Kidney (tissue), 14 donors: ENCODE results near the gene COL6A3. TPM values are rescaled to one million over a fixed set of nuclear protein-coding genes. Genes with fewer than 3 reads are reported as not detected.

Experiments
- DNase-seq, 5 donors: peaks; one replicate each; pipeline ENCODE4 v3.0.0-alpha.2; 2013 to 2020
- FAIRE-seq: peaks from 2 replicates; lab custom pipeline; 2012; peaks lifted over from hg19 to GRCh38; lab: Jason Lieb, UNC
- H3K27ac ChIP-seq, 2 donors: one replicate each; pipeline ENCODE4 v1.7.0; 2013; ENCODE audit warnings: low read depth in 2 of 2, low read length in 2 of 2, inconsistent platforms in 1 of 2
- H3K27me3 ChIP-seq: one replicate; pipeline ENCODE4 v1.7.1; 2013; ENCODE audit warnings: low read length, inconsistent platforms; ENCODE audit not compliant: control insufficient read depth, insufficient read depth
- H3K36me3 ChIP-seq, 3 donors: one replicate each; pipeline versions ENCODE4 v1.7.0 to v1.7.1; 2013; ENCODE audit warnings: low read length in 3 of 3, control low read depth in 1 of 3, inconsistent platforms in 1 of 3; ENCODE audit not compliant: insufficient read depth in 3 of 3, control insufficient read depth in 2 of 3
- H3K4me1 ChIP-seq, 3 donors: one replicate each; pipeline versions ENCODE4 v1.7.0 to v1.7.1; 2013; ENCODE audit warnings: low read length in 3 of 3, inconsistent platforms in 1 of 3, low read depth in 1 of 3; ENCODE audit not compliant: control insufficient read depth in 2 of 3, insufficient read depth in 2 of 3
- H3K4me3 ChIP-seq, 3 donors: one replicate each; pipeline versions ENCODE4 v1.7.0 to v1.8.1; 2013; ENCODE audit warnings: low read length in 3 of 3, control low read depth in 1 of 3, inconsistent platforms in 1 of 3
- H3K9ac ChIP-seq, 3 donors: one replicate each; pipeline versions ENCODE4 v1.7.0 to v1.7.1; 2013; ENCODE audit warnings: low read length in 3 of 3, control low read depth in 1 of 3, inconsistent platforms in 1 of 3
- H3K9me3 ChIP-seq, 3 donors: one replicate each; pipeline versions ENCODE4 v1.7.0 to v1.7.1; 2013; ENCODE audit warnings: low read length in 3 of 3, control low read depth in 1 of 3, inconsistent platforms in 1 of 3; ENCODE audit not compliant: control insufficient read depth in 2 of 3, insufficient read depth in 1 of 3
- intact Hi-C: fragments of 100-400 bp; cut with DNase I; formaldehyde crosslinking; loops from one replicate; pipeline ENCODE4 v1.11.1; 2022
- polyA plus RNA-seq: library from polyadenylated mRNA; stranded (reverse); fragments of 350-450 nt; fragmentation: Illumina TruSeq; extraction: RNeasy Lipid Tissue Mini Kit (QIAGEN cat#74804); gene quantifications from one replicate; pipeline ENCODE4 v1.2.3, GENCODE V29; 2014; ENCODE audit warnings: low read depth, low replicate concordance; ENCODE audit not compliant: insufficient read depth
- total RNA-seq: library from RNA; stranded (reverse); fragmentation: NEBNext Ultra II Directional; extraction: Animal tissue kit (Norgen Biotek cat#: 25700); gene quantifications from one replicate; pipeline ENCODE4 v1.2.1, GENCODE V29; 2021
- TF ChIP-seq, protein P1 (sequence below): IDR thresholded peaks from 3 replicates; pipeline ENCODE4 v1.5.1; 2012; ENCODE audit warnings: mild to moderate bottlenecking, moderate library complexity, borderline replicate concordance; ENCODE audit not compliant: insufficient read depth; ENCODE audit errors: extremely low read depth
- donor health status: control.
- donor health status: control.
- donor health status: control.
- donor health status: control.
- donor health status: control.
- donor health status: DM: yes; HTN: yes; CAD: no.
- donor health status: Normal renal cell carcinoma (clear cell type).

The COL6A3 gene
- total and polyA plus RNA-seq, 2 donors from 2014 or later: 3.8 to 59.5 TPM

GRCh38 chr2:237327175-237327950 is 86.6 kb downstream of the COL6A3 start:
- H3K9me3 ChIP-seq: no peaks in the 10 kb centered on the region
- peak overlapping the region; percentile 12 to 40 for H3K27ac ChIP-seq
- H3K4me3 ChIP-seq: no peak overlapping the region
- TF ChIP-seq, protein P1, sequence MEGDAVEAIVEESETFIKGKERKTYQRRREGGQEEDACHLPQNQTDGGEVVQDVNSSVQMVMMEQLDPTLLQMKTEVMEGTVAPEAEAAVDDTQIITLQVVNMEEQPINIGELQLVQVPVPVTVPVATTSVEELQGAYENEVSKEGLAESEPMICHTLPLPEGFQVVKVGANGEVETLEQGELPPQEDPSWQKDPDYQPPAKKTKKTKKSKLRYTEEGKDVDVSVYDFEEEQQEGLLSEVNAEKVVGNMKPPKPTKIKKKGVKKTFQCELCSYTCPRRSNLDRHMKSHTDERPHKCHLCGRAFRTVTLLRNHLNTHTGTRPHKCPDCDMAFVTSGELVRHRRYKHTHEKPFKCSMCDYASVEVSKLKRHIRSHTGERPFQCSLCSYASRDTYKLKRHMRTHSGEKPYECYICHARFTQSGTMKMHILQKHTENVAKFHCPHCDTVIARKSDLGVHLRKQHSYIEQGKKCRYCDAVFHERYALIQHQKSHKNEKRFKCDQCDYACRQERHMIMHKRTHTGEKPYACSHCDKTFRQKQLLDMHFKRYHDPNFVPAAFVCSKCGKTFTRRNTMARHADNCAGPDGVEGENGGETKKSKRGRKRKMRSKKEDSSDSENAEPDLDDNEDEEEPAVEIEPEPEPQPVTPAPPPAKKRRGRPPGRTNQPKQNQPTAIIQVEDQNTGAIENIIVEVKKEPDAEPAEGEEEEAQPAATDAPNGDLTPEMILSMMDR: no peak
- H3K27me3 ChIP-seq: no peaks in the 10 kb centered on the region
- no peaks in the 10 kb centered on the region for H3K36me3 ChIP-seq
- no peak overlapping the region for H3K9ac ChIP-seq
- intact Hi-C loops: no loop called here
- no peak for DNase-seq
- H3K4me1 ChIP-seq: peaks cover 0 to 4% (median 0%) of the 10 kb centered on the region in 3 donors
- no peak for FAIRE-seq

- no peak for FAIRE-seq
- Histone ChIP-seq H3K9ac (no peak overlapping the region), H3K27me3 (no peaks in the 10 kb centered on the region), H3K27ac (peak overlapping the region; percentile 12 to 40), H3K4me3 (no peak overlapping the region), H3K9me3 (no peaks in the 10 kb centered on the region), H3K36me3 (no peaks in the 10 kb centered on the region), H3K4me1 (peaks cover 0 to 4% (median 0%) of the 10 kb centered on the region in 3 donors)
- TF ChIP-seq, protein P1: no peak
- DNase-seq: peak in 3 of 5 donors; percentile 61 to 96 (median 80)
- intact Hi-C loops: no loop called here
These were observed 87.4 kb downstream of the COL6A3 start for GRCh38 chr2:237326266-237327171.

DNA sequence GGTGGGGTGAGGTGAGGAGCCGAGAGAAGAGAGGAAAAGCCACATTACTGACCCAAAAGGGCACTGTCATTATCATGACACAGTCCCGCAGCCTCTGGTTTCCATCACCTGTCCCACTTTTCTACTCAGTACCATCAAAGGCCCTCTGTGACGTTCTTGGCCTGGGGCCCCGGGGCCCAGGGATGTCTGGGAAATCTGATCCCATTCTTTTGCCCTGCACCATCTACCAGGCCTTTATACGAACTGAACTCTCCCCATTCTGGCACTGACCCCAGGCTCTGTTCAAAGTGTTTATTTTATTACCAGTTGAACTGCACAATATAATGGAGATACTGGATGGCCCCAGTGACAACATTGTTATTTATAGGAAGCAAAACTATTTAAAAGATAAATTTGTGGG is 89.1 kb downstream of the COL6A3 start:
- Histone ChIP-seq H3K9ac (no peak overlapping the region), H3K9me3 (no peaks in the 10 kb centered on the region), H3K27ac (no peak overlapping the region), H3K4me1 (peaks cover 0 to 4% (median 0%) of the 10 kb centered on the region in 3 donors), H3K36me3 (no peaks in the 10 kb centered on the region), H3K4me3 (no peak overlapping the region), H3K27me3 (no peaks in the 10 kb centered on the region)
- peak in 1 of 5 donors; percentile 23 for DNase-seq
- FAIRE-seq: no peak
- intact Hi-C loops: no loop called here
- TF ChIP-seq, protein P1: no peak
